ENCODE measurements around the gene MED6.

MED6 gene

GRCh38 chr14:70585231-70585630 is 15.2 kb downstream of the MED6 start:
- TF ChIP-seq JUND (IDR thresholded peaks at IDR 0.05; ENCODE audit: low read depth) = no peak
- DNase-seq (ENCODE audit: low read depth in 1 of 2, low spot score in 1 of 2) = peak in 1 of 2 experiments; percentile 26
- in situ Hi-C loops (cut with HindIII; ENCODE audit: low pct_unique_long_range_greater_than_20kb, low sequenced_read_pairs) = no loop called here

GRCh38 chr14:70576891-70577290 is 23.6 kb downstream of the MED6 start:
- no peak for TF ChIP-seq JUND (IDR thresholded peaks at IDR 0.05; ENCODE audit: low read depth)
- in situ Hi-C loops (cut with HindIII; ENCODE audit: low pct_unique_long_range_greater_than_20kb, low sequenced_read_pairs) = no loop called here
- no peak for DNase-seq (ENCODE audit: low read depth in 1 of 2, low spot score in 1 of 2)

GRCh38 chr14:70573050-70573449 is 27.4 kb downstream of the MED6 start:
- in situ Hi-C loops (cut with HindIII; ENCODE audit: low pct_unique_long_range_greater_than_20kb, low sequenced_read_pairs) = no loop called here
- no peak for DNase-seq (ENCODE audit: low read depth in 1 of 2, low spot score in 1 of 2)
- TF ChIP-seq JUND (IDR thresholded peaks at IDR 0.05; ENCODE audit: low read depth) = no peak

- no peak for TF ChIP-seq JUND (IDR thresholded peaks at IDR 0.05; ENCODE audit: low read depth)
- in situ Hi-C loops (cut with HindIII; ENCODE audit: low pct_unique_long_range_greater_than_20kb, low sequenced_read_pairs) = no loop called here
- DNase-seq (ENCODE audit: low read depth in 1 of 2, low spot score in 1 of 2) = no peak
Measured at GRCh38 chr14:70571139-70571538, 29.3 kb downstream of the MED6 start.

GRCh38 chr14:70567791-70568190 is 32.7 kb downstream of the MED6 start:
- peak; percentile 33 to 81 for DNase-seq (ENCODE audit: low read depth in 1 of 2, low spot score in 1 of 2)
- in situ Hi-C loops (cut with HindIII; ENCODE audit: low pct_unique_long_range_greater_than_20kb, low sequenced_read_pairs) = no loop called here
- TF ChIP-seq JUND (IDR thresholded peaks at IDR 0.05; ENCODE audit: low read depth) = no peak

GRCh38 chr14:70563869-70564268 is 36.6 kb downstream of the MED6 start:
- peak in 1 of 2 experiments; percentile 61 for DNase-seq (ENCODE audit: low read depth in 1 of 2, low spot score in 1 of 2)
- in situ Hi-C loops (cut with HindIII; ENCODE audit: low pct_unique_long_range_greater_than_20kb, low sequenced_read_pairs) = no loop called here
- TF ChIP-seq JUND (IDR thresholded peaks at IDR 0.05; ENCODE audit: low read depth) = no peak

- TF ChIP-seq JUND (IDR thresholded peaks at IDR 0.05; ENCODE audit: low read depth) = no peak
- in situ Hi-C loops (cut with HindIII; ENCODE audit: low pct_unique_long_range_greater_than_20kb, low sequenced_read_pairs) = no loop called here
- no peak for DNase-seq (ENCODE audit: low read depth in 1 of 2, low spot score in 1 of 2)
Measured at GRCh38 chr14:70563417-70563816, 37.0 kb downstream of the MED6 start.

GRCh38 chr14:70558356-70558755 is 42.1 kb downstream of the MED6 start:
- TF ChIP-seq JUND (IDR thresholded peaks at IDR 0.05; ENCODE audit: low read depth) = no peak
- in situ Hi-C loops (cut with HindIII; ENCODE audit: low pct_unique_long_range_greater_than_20kb, low sequenced_read_pairs) = no loop called here
- DNase-seq (ENCODE audit: low read depth in 1 of 2, low spot score in 1 of 2) = no peak

- no peak for TF ChIP-seq JUND (IDR thresholded peaks at IDR 0.05; ENCODE audit: low read depth)
- DNase-seq (ENCODE audit: low read depth in 1 of 2, low spot score in 1 of 2) = no peak
- in situ Hi-C loops (cut with HindIII; ENCODE audit: low pct_unique_long_range_greater_than_20kb, low sequenced_read_pairs) = no loop called here
Measured at GRCh38 chr14:70555890-70556289, 44.6 kb downstream of the MED6 start.

GRCh38 chr14:70538087-70538486 is 62.4 kb downstream of the MED6 start:
- in situ Hi-C loops (cut with HindIII; ENCODE audit: low pct_unique_long_range_greater_than_20kb, low sequenced_read_pairs) = no loop called here
- TF ChIP-seq JUND (IDR thresholded peaks at IDR 0.05; ENCODE audit: low read depth) = no peak
- DNase-seq (ENCODE audit: low read depth in 1 of 2, low spot score in 1 of 2) = no peak

- no peak for TF ChIP-seq JUND (IDR thresholded peaks at IDR 0.05; ENCODE audit: low read depth)
- DNase-seq (ENCODE audit: low read depth in 1 of 2, low spot score in 1 of 2) = no peak
- in situ Hi-C loops (cut with HindIII; ENCODE audit: low pct_unique_long_range_greater_than_20kb, low sequenced_read_pairs) = no loop called here
Measured at GRCh38 chr14:70536830-70537229, 63.6 kb downstream of the MED6 start.

GRCh38 chr14:70534904-70535303 is 65.6 kb downstream of the MED6 start, which contains the start of gene ADAM20:
Gene ADAM20, minus strand, starts transcription at chr14:70535004. Its CDS starts 10,247 bp downstream, at chr14:70524757.
- TF ChIP-seq JUND (IDR thresholded peaks at IDR 0.05; ENCODE audit: low read depth) = no peak
- in situ Hi-C loops (cut with HindIII; ENCODE audit: low pct_unique_long_range_greater_than_20kb, low sequenced_read_pairs) = no loop called here
- DNase-seq (ENCODE audit: low read depth in 1 of 2, low spot score in 1 of 2) = no peak

Data from T47D (cell line).